ENCODE data around the gene RHOT2. TPM values are rescaled to one million over a fixed set of nuclear protein-coding genes. Genes with fewer than 3 reads are reported as not detected.

Gene RHOT2
- total and polyA plus RNA-seq, 2 donors (not counting 3 experiments of a cell fraction or from before 2014, with no cell fraction given): 106 to 139 TPM

GRCh38 chr16:694863-695354 is 27.0 kb downstream of the RHOT2 start:
- DNase-seq (ENCODE audit: low read depth, low spot score) (no peak), FAIRE-seq (no peak)
- no peak overlapping the region for H3K4me3 ChIP-seq (replicated peaks in 1 of 3; ENCODE audit: insufficient read depth in 1 of 3, low read depth in 1 of 3, low read length in 3 of 3)
- H3K27me3 ChIP-seq (ENCODE audit: control insufficient read depth in 2 of 2, insufficient read depth in 2 of 2, low read length in 2 of 2): peaks cover 32 to 34% of the 10 kb centered on the region in 2 experiments
- no peak overlapping the region for H2AFZ ChIP-seq (ENCODE audit: low read depth, low read length)
- no peaks in the 10 kb centered on the region for H3K9me3 ChIP-seq (replicated peaks; ENCODE audit: control insufficient read depth, insufficient read depth, low read length)
- no peak overlapping the region for H3K9ac ChIP-seq (replicated peaks; ENCODE audit: extremely low read depth, insufficient read depth, low read length)
- no peak overlapping the region for H3K4me2 ChIP-seq (ENCODE audit: insufficient read depth, low read length)
- intact Hi-C loops (cut with micrococcal nuclease) (no loop called here), dilution Hi-C loops (cut with MboI; ENCODE audit: extremely low pct_ligation_motif_present, low sequenced_read_pairs) (no loop called here)
- no peaks in the 10 kb centered on the region for H3K79me2 ChIP-seq (ENCODE audit: control insufficient read depth, insufficient read depth, low read length)
- no peaks in the 10 kb centered on the region for H4K20me1 ChIP-seq (replicated peaks; ENCODE audit: control insufficient read depth, extremely low read depth, insufficient read depth, low read length)
- no peaks in the 10 kb centered on the region for H3K9me1 ChIP-seq (replicated peaks; ENCODE audit: control insufficient read depth, extremely low read depth, insufficient read depth, low read length)
- no peaks in the 10 kb centered on the region for H3K36me3 ChIP-seq (ENCODE audit: control insufficient read depth in 2 of 2, extremely low read depth in 1 of 2, insufficient read depth in 2 of 2, low read length in 2 of 2)
- no peaks in the 10 kb centered on the region for H3K4me1 ChIP-seq (ENCODE audit: control insufficient read depth, extremely low read depth, insufficient read depth, low read length)
- ChIA-PET POLR2A (no interaction called here), CTCF (interaction anchor here (0.9 kb wide), 1 partner anchor 8 kb away, joined by 3 read pairs; no protein-coding TSS in a partner anchor)
- no TSS peak for BruUV-seq (replicated peaks)
- peak; percentile 11 for TF ChIP-seq EZH2 (IDR thresholded peaks at IDR 0.05; ENCODE audit: borderline replicate concordance, low read depth, low read length, severe bottlenecking)
- TF ChIP-seq MAX (IDR thresholded peaks at IDR 0.05; ENCODE audit: insufficient read depth, insufficient read length): no peak
- no peak overlapping the region for H3K27ac ChIP-seq (ENCODE audit: insufficient read depth, low read depth, low read length)

- H3K9ac ChIP-seq (replicated peaks; ENCODE audit: extremely low read depth, insufficient read depth, low read length): no peak overlapping the region
- FAIRE-seq (no peak), DNase-seq (ENCODE audit: low read depth, low spot score) (no peak)
- no peaks in the 10 kb centered on the region for H3K36me3 ChIP-seq (ENCODE audit: control insufficient read depth in 2 of 2, extremely low read depth in 1 of 2, insufficient read depth in 2 of 2, low read length in 2 of 2)
- H3K4me1 ChIP-seq (ENCODE audit: control insufficient read depth, extremely low read depth, insufficient read depth, low read length): no peaks in the 10 kb centered on the region
- no peaks in the 10 kb centered on the region for H3K79me2 ChIP-seq (ENCODE audit: control insufficient read depth, insufficient read depth, low read length)
- intact Hi-C loops (cut with micrococcal nuclease) (no loop called here), dilution Hi-C loops (cut with MboI; ENCODE audit: extremely low pct_ligation_motif_present, low sequenced_read_pairs) (no loop called here)
- H3K4me3 ChIP-seq (replicated peaks in 1 of 3; ENCODE audit: insufficient read depth in 1 of 3, low read depth in 1 of 3, low read length in 3 of 3): no peak overlapping the region
- no TSS peak for BruUV-seq (replicated peaks)
- CTCF ChIA-PET: interaction anchor here (0.9 kb wide), 1 partner anchor 8 kb away, joined by 3 read pairs; no protein-coding TSS in a partner anchor
- no peak overlapping the region for H3K27ac ChIP-seq (ENCODE audit: insufficient read depth, low read depth, low read length)
- no peaks in the 10 kb centered on the region for H3K9me3 ChIP-seq (replicated peaks; ENCODE audit: control insufficient read depth, insufficient read depth, low read length)
- H3K27me3 ChIP-seq (ENCODE audit: control insufficient read depth in 2 of 2, insufficient read depth in 2 of 2, low read length in 2 of 2): peaks cover 32 to 39% of the 10 kb centered on the region in 2 experiments
- TF ChIP-seq CTCF (IDR thresholded peaks at IDR 0.05; ENCODE audit: extremely low read depth in 1 of 2, insufficient read depth in 1 of 2, low read depth in 1 of 2, low read length in 2 of 2) (no peak), GATA2 (IDR thresholded peaks at IDR 0.05; ENCODE audit: insufficient read depth, insufficient read length, low read depth, low read length) (no peak), EZH2 (IDR thresholded peaks at IDR 0.05; ENCODE audit: borderline replicate concordance, low read depth, low read length, severe bottlenecking) (peak; percentile 84), MAX (IDR thresholded peaks at IDR 0.05; ENCODE audit: insufficient read depth, insufficient read length) (no peak), POLR2AphosphoS5 (IDR thresholded peaks at IDR 0.05; ENCODE audit: insufficient read depth, low read depth, low read length) (no peak)
- H2AFZ ChIP-seq (ENCODE audit: low read depth, low read length): no peak overlapping the region
- no peaks in the 10 kb centered on the region for H3K9me1 ChIP-seq (replicated peaks; ENCODE audit: control insufficient read depth, extremely low read depth, insufficient read depth, low read length)
- no peaks in the 10 kb centered on the region for H4K20me1 ChIP-seq (replicated peaks; ENCODE audit: control insufficient read depth, extremely low read depth, insufficient read depth, low read length)
- no peak overlapping the region for H3K4me2 ChIP-seq (ENCODE audit: insufficient read depth, low read length)
- POLR2A ChIA-PET: no interaction called here
These were observed 27.6 kb downstream of the RHOT2 start for GRCh38 chr16:695355-696089.

Measured in endothelial cell of umbilical vein (primary cell).